Subcutaneous adipose tissue (tissue), 4 donors: ENCODE data around the gene GPC5. TPM values are rescaled to one million over a fixed set of nuclear protein-coding genes. Genes with fewer than 3 reads are reported as not detected.

Source experiments
- CTCF ChIP-seq: fragments of 450-650 bp; IDR thresholded peaks from one replicate; pipeline ENCODE4 v1.5.1; 2016; ENCODE audit warnings: low read depth, mild to moderate bottlenecking, control low read depth, antibody characterized with exemption, moderate library complexity
- total RNA-seq, 4 donors: library from RNA; depleted of rRNA; stranded (reverse); fragments of >200 nt; gene quantifications; one replicate each; pipeline ENCODE4 v1.1.0, GENCODE V29; 2016

GPC5 gene
- total RNA-seq, 4 donors from 2014 or later, result 0.16 to 0.44 TPM; not detected in 2

GRCh38 chr13:92781965-92782690 is 1383.7 kb downstream of the GPC5 start:
- no peak for TF ChIP-seq CTCF

- no peak for TF ChIP-seq CTCF
These were observed 1404.4 kb downstream of the GPC5 start for GRCh38 chr13:92802776-92803175.

- no peak for TF ChIP-seq CTCF
These were observed 1405.9 kb downstream of the GPC5 start for GRCh38 chr13:92804346-92804745.

GRCh38 chr13:92804926-92805325 is 1406.5 kb downstream of the GPC5 start:
- no peak for TF ChIP-seq CTCF

- TF ChIP-seq CTCF, result no peak
These were observed 1407.3 kb downstream of the GPC5 start for GRCh38 chr13:92805766-92806165.

GRCh38 chr13:92806215-92806614 is 1407.8 kb downstream of the GPC5 start:
- no peak for TF ChIP-seq CTCF

GRCh38 chr13:92807353-92807752 is 1408.9 kb downstream of the GPC5 start:
- no peak for TF ChIP-seq CTCF
